Hippocampal formation (tissue), 2 donors: ENCODE data around the gene CYP26B1.
"Not testable (repeated sequence)": the region's sequence is repeated elsewhere in the genome, so short reads cannot be mapped to it uniquely, and the experiment has no call there.

ENCODE experiments used
- DNase-seq, 2 donors: peaks; one replicate each; lab custom pipeline; 2025; lab: John Stamatoyannopoulos, UW

CYP26B1 gene

GRCh38 chr2:72111061-72111460 lies 36.6 kb downstream of the CYP26B1 start:
- no peak for DNase-seq

DNA sequence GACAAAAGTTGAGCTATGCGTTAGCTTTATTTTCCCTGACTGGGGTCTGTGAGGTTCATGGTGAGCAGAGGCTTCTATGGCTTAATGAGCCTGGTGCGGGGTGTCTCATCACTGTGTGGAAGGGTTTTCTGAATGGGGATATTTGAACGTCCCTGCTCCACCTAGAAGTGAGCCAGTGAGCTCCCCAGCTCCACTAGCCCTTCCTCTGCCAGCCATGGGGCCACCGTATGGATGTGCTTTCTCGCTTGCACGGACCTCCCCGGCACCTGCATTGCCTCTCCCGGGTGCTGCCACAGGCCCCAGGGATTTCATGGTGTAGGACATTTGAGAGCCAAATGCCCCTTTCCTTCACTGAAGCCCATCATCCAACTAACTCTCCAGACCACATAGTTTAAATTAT lies 37.8 kb downstream of the CYP26B1 start:
- DNase-seq = no peak

DNA sequence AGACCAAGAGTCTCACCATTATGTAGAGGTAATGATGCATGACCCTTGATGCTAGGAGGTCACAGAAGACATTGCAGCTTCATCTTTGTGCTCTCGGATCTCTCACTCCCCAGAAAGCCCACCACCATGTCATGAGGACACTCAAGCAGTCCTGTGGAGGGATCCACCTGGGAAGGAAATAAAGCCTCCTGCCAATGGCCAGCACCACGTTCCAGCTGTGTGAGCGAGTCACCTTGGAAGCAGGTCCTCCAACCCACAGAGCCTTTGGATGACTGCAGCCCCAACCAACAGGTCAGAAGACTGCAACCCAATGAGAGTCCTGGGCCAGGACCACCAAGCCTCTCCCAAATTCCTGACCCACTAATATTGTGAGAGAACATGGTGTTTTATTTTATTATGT lies 38.4 kb downstream of the CYP26B1 start:
- DNase-seq = no peak

DNA sequence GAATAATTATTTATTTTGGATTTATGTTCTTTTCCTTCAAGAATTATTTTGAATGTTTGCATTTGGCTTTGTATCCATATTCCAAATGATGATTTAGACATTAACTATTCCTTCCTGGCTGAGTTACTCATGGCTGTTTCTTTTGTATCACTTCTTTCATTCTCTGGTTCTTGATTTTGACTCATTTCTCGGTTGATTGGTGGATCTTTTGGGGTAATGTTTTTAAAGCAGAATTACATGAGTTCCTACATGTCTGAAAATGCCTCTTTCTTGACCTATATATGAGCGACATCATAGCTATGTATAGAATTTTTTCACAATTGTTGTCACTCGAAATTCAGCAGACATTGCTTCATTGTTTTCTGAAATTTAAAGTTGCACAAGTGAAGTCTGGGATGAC lies 39.5 kb downstream of the CYP26B1 start:
- DNase-seq = no peak

GRCh38 chr2:72106978-72107377 lies 40.7 kb downstream of the CYP26B1 start:
- no peak for DNase-seq

DNA sequence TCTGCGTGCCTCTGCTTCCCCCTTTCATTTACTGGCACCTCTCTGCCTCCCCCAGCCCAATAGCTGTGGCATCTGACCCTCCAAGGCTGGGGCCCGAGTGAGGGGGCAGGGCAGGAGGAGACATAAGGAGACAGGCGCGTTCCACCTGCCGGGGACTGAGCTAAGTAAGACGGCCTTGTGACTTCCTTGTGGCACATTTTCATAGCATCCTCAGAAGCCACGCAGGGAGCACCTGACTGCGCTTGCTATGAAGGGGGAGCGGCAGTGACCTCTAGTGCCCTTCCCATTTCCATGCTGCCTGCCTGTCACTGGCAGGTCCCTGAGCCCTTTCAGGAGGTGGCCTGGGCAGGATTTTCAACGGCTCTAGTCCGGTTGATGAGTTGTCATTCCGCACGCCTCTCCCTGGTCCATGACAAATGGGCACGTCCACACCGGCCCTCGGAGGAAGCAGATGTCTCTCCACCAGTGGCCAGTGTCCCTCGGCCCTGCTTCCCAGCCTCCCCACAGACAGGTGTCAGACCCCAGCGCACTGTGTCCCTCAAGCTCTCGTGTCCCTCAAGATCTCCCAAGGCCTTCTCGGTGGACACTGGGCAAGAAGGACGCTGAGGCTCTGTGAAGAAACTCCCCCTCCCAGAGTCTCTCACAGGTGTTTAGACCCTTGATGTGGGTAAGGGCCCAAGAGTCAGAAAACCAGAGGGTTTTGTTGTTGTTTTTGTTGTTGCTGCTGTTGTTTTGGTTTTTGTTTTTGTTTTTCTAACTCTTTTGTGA lies 42.7 kb downstream of the CYP26B1 start:
- no peak for DNase-seq

- DNase-seq = no peak
Measured at GRCh38 chr2:72103690-72104089, 44.0 kb downstream of the CYP26B1 start.

- DNase-seq = no peak
Measured at GRCh38 chr2:72103161-72103560, 44.5 kb downstream of the CYP26B1 start.

GRCh38 chr2:72098935-72099334 lies 48.7 kb downstream of the CYP26B1 start:
- no peak for DNase-seq

GRCh38 chr2:72097276-72097675 lies 50.4 kb downstream of the CYP26B1 start:
- no peak for DNase-seq

DNA sequence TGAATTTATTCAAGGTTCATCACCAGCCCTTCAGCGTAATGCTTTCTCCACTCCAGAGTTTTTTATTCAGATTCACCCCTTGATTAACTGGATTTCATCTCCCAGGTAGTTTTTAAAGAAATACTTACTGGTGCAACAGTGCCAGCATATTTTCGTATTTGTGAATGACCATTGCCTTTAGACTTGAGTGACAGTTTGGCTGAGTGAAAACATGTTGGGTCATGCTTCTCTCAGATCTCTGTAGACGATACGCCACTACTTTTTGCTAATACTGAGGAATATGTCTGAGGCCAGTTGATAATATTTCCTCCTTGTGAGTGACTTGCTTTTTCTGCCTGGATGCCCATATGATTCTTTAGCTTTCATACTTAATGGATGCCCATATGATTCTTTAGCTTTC lies 51.5 kb downstream of the CYP26B1 start:
- no peak for DNase-seq

DNA sequence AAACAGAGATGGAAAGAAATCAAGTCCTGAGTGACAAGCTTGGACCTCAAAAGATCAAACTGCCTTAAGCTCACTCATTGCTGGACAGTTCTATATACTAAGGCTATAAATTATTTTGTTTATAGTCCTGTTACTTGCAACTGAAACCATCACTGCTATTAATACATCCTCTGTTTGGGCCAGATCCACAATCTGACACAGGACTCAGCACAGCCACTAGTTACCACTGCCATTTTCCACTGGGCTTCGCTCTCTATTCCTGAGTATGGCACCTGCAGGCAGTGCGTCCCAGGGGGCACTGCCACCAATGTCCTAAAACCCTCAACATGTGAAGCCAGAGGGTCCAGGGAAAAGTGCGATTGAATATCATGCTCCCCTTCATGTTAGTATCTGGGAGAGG lies 52.3 kb downstream of the CYP26B1 start:
- no peak for DNase-seq

GRCh38 chr2:72094701-72095100 lies 53.0 kb downstream of the CYP26B1 start:
- DNase-seq = no peak

DNA sequence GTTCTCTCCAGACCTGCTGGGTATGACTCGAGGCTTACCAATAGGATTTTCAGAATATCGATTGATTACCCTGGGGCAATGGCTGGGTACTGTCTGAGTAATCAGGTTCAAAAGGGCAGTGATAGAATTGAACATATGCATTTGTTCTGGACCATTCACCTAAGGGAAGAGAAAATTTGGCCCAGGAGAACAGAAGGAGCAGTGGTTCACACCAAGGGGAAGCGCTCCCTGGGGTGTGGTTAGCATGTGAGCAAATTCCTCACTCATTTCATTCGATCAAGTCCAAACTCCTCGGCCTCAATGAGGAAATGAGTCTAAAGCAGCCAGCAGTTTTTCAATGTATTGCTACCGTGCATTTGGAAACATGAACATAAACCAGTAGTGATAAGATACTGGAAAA lies 55.6 kb downstream of the CYP26B1 start:
- DNase-seq = no peak

GRCh38 chr2:72090781-72091482 lies 56.7 kb downstream of the CYP26B1 start:
- no peak for DNase-seq

DNA sequence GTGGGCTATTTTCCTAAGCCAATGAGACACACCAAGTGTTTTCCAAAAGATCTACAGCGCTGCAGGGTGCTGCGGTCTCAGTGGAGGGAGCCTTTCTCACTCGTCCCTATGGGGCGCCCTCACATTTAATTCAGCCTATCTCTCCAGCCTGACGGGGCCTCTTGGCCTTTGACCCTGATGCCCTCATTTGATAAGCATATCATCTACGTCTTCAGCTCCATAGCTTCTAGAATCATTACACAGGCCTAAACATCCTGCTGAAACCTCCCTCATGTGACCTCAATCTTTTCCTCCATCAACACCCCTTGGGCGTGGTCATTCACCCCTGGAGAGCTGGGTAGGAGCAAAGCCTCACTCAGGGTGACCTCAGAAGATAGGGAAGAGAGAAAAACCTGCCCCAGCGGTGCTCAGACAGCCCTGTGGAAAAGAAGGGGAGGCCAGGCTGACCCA lies 57.4 kb downstream of the CYP26B1 start:
- no peak for DNase-seq

GRCh38 chr2:72089537-72089936 lies 58.1 kb downstream of the CYP26B1 start:
- no peak for DNase-seq

GRCh38 chr2:72089028-72089427 lies 58.6 kb downstream of the CYP26B1 start:
- DNase-seq = no peak

DNA sequence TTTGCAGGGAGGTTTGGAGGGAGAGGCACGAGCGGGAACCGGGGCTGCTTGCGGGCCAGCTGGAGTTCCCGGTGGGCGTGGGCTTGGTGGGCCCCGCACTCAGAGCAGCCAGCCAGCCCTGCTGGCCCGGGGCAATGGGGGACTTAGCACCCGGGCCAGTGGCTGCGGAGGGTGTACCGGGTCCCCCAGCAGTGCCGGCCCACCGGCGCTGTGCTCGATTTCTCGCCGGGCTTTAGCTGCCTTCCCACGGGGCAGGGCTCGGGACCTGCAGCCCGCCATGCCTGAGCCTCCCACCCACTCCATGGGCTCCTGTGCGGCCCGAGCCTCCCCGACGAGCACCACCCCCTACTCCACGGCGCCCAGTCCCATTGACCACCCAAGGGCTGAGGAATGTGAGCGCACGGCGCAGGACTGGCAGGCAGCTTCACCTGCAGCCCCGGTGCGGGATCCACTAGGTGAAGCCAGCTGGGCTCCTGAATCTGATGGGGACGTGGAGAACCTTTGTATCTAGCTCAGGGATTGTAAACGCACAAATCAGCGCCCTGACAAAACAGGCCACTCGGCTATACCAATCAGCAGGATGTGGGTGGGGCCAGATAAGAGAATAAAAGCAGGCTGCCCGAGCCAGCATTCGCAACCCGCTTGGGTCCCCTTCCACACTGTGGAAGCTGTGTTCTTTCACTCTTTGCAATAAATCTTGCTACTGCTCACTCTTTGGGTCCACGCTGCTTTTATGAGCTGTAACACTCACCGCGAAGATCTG lies 60.6 kb downstream of the CYP26B1 start:
- not testable (repeated sequence) for DNase-seq

DNA sequence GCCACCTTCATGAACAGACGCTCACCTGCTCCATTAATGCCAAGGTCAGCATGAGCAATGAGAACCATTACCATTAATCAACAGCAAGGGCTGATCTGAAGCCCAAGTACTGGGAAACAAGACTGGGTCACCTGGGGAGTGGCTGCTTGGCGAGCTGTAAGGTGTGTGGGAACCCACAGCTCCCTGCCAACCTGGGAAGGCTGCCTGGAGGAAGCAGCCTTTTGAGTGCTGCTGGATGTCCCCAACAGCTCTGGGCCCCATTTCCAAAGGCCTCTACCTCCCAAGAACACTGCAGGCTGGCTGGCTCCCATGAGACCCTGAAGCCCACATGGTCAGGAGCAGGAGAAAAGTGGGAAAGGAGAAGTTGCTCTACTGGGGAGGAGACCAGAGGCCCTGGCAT lies 62.1 kb downstream of the CYP26B1 start:
- no peak for DNase-seq

- no peak for DNase-seq
Measured at GRCh38 chr2:72085036-72085435, 62.6 kb downstream of the CYP26B1 start.

GRCh38 chr2:72084584-72084976 lies 63.1 kb downstream of the CYP26B1 start:
- no peak for DNase-seq
